Osteoblast (primary cell): Measurements from ENCODE around the gene C17orf50. TPM values are rescaled to one million over a fixed set of nuclear protein-coding genes. Genes with fewer than 3 reads are reported as not detected.

Experiments
- DNase-seq: peaks from one replicate; pipeline ENCODE4 v3.0.0; 2011; ENCODE audit warnings: low spot score, mixed read lengths; ENCODE audit not compliant: insufficient read length; ENCODE audit errors: missing footprints
- H2AFZ ChIP-seq: 2 replicates; pipeline ENCODE4 v1.6.0; 2011; ENCODE audit warnings: mild to moderate bottlenecking, low read length
- H3K27ac ChIP-seq: 2 replicates; pipeline ENCODE4 v1.5.1; 2011; ENCODE audit warnings: mild to moderate bottlenecking, low read depth, low read length, moderate library complexity
- H3K27me3 ChIP-seq: 2 replicates; pipeline ENCODE4 v1.6.0; 2012; ENCODE audit warnings: mild to moderate bottlenecking, control low read depth, inconsistent platforms, low read length, moderate library complexity; ENCODE audit not compliant: insufficient read depth
- H3K36me3 ChIP-seq: 2 replicates; pipeline ENCODE4 v1.5.1; 2011; ENCODE audit warnings: mild to moderate bottlenecking, low read length, control low read depth, moderate library complexity; ENCODE audit not compliant: insufficient read depth
- H3K4me1 ChIP-seq: 2 replicates; pipeline ENCODE4 v1.5.1; 2011; ENCODE audit warnings: mild to moderate bottlenecking, low read length, control low read depth, moderate library complexity; ENCODE audit not compliant: insufficient read depth
- H3K4me2 ChIP-seq: 2 replicates; pipeline ENCODE4 v1.6.0; 2011; ENCODE audit warnings: mild to moderate bottlenecking, low read length; ENCODE audit not compliant: insufficient read depth
- H3K4me3 ChIP-seq: fragments of 200-600 bp; sonication (generic); 3 replicates; pipeline ENCODE4 v1.5.1; 2012; ENCODE audit warnings: mild to moderate bottlenecking, low read length, inconsistent platforms; ENCODE audit not compliant: insufficient read depth
- H3K79me2 ChIP-seq: 2 replicates; pipeline ENCODE4 v1.6.0; 2012; ENCODE audit warnings: mild to moderate bottlenecking, low read length, control low read depth, inconsistent platforms; ENCODE audit not compliant: insufficient read depth
- H3K9me3 ChIP-seq: 2 replicates; pipeline ENCODE4 v1.5.1; 2011; ENCODE audit warnings: low read depth, low read length, control low read depth
- H4K20me1 ChIP-seq: 2 replicates; pipeline ENCODE4 v1.6.0; 2012; ENCODE audit warnings: mild to moderate bottlenecking, low read length, control low read depth; ENCODE audit not compliant: insufficient read depth
- CTCF ChIP-seq: IDR thresholded peaks from 2 replicates; pipeline ENCODE4 v1.5.1; 2011; ENCODE audit warnings: mild to moderate bottlenecking, low read depth, low read length, moderate library complexity; ENCODE audit errors: extremely low read depth
- total RNA-seq: library from RNA; depleted of rRNA; stranded (reverse); fragments of >200 nt; gene quantifications from 2 replicates; pipeline ENCODE4 v1.2.3, GENCODE V29; 2012

C17orf50 gene
- total RNA-seq, 1 donor = not detected

DNA sequence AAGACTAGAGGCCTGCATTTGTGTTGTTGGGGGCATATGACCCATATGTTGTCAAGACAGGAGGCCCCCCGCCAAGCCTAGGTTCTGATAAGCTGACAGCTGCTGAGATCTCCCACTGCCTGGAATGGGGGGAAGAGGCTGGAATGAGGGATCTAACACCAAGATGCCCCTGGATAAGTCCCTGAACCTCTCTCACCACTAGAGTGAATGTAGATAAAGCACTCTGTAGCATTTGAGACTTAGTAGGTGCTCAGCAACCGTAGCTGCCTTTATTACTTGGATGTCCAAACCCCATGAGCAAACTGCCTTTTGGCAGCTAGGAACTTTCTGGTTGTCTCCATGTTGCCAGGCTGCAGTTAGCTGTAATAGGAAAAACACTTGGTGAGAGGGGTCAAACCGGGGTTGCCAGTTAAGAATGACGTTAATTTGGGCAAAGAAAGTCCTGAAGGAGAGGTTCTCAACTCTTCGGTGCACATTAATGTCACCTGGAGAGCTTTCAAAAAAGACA, 33.7 kb upstream of the C17orf50 start:
- peak overlapping the region; percentile 44 for H3K4me2 ChIP-seq
- peaks cover 30% of the 10 kb centered on the region for H3K4me1 ChIP-seq
- H3K36me3 ChIP-seq = peaks cover 14% of the 10 kb centered on the region
- H2AFZ ChIP-seq = no peak overlapping the region
- no peak overlapping the region for H3K4me3 ChIP-seq
- no peaks in the 10 kb centered on the region for H3K27me3 ChIP-seq
- peak overlapping the region; percentile 87 for H3K27ac ChIP-seq
- H3K79me2 ChIP-seq = no peaks in the 10 kb centered on the region
- DNase-seq = no peak
- H4K20me1 ChIP-seq = no peaks in the 10 kb centered on the region
- TF ChIP-seq CTCF = no peak
- no peaks in the 10 kb centered on the region for H3K9me3 ChIP-seq

DNA sequence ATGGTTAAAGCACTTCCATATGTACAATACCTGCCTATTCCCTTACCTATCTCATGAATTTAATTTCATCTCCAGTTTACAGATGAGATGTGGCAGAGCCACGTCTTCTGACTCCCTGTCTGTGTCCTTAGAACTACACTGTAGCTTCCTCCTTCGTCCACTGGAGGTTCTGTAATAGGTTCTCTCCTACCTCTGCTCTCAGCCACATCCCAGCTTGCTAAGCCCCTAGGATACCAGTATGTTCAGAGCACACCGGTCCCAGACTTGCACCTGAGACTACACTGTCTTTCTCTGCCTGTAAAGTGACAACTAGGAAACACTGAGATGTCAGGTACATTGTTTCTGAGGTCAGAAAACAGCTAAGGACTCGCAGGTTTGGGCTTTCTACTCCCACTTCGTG, 33.1 kb upstream of the C17orf50 start:
- no peak overlapping the region for H2AFZ ChIP-seq
- H3K27me3 ChIP-seq = no peaks in the 10 kb centered on the region
- no peak for TF ChIP-seq CTCF
- H4K20me1 ChIP-seq = peaks cover 5% of the 10 kb centered on the region
- no peaks in the 10 kb centered on the region for H3K79me2 ChIP-seq
- H3K36me3 ChIP-seq = peaks cover 14% of the 10 kb centered on the region
- peak overlapping the region; percentile 87 for H3K27ac ChIP-seq
- no peaks in the 10 kb centered on the region for H3K9me3 ChIP-seq
- peaks cover 30% of the 10 kb centered on the region for H3K4me1 ChIP-seq
- H3K4me2 ChIP-seq = no peak overlapping the region
- H3K4me3 ChIP-seq = no peak overlapping the region
- no peak for DNase-seq

DNA sequence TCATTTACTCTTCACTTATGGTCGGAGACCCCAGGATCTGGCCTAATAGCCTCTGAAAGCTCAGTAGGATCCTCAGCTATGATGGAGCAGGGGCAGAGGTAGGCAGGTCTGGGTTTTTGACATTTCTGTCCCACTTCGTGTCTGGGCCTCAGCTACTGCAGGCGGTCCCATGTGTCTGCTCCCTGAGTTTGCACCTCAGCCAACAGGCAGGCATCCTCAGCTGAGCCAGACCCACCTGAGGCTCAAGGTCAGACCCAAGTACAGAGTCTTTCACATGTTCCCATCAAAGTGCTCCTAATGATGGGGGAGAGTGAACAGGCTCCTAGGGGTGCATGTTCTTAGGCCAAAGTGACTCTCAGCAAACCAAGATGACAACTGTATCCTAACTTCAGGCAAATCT, 32.1 kb upstream of the C17orf50 start:
- H3K4me1 ChIP-seq = peaks cover 30% of the 10 kb centered on the region
- no peaks in the 10 kb centered on the region for H3K9me3 ChIP-seq
- no peak overlapping the region for H3K27ac ChIP-seq
- DNase-seq = no peak
- no peak overlapping the region for H3K4me3 ChIP-seq
- H2AFZ ChIP-seq = no peak overlapping the region
- no peaks in the 10 kb centered on the region for H3K27me3 ChIP-seq
- peaks cover 5% of the 10 kb centered on the region for H4K20me1 ChIP-seq
- H3K36me3 ChIP-seq = peaks cover 10% of the 10 kb centered on the region
- no peaks in the 10 kb centered on the region for H3K79me2 ChIP-seq
- no peak overlapping the region for H3K4me2 ChIP-seq
- TF ChIP-seq CTCF = no peak

GRCh38 chr17:35729405-35729833, 31.3 kb upstream of the C17orf50 start:
- no peaks in the 10 kb centered on the region for H3K79me2 ChIP-seq
- H4K20me1 ChIP-seq = peaks cover 5% of the 10 kb centered on the region
- peaks cover 2% of the 10 kb centered on the region for H3K36me3 ChIP-seq
- no peak overlapping the region for H3K4me3 ChIP-seq
- no peak overlapping the region for H2AFZ ChIP-seq
- no peaks in the 10 kb centered on the region for H3K27me3 ChIP-seq
- TF ChIP-seq CTCF = no peak
- no peaks in the 10 kb centered on the region for H3K9me3 ChIP-seq
- no peak overlapping the region for H3K27ac ChIP-seq
- H3K4me2 ChIP-seq = no peak overlapping the region
- DNase-seq = no peak
- H3K4me1 ChIP-seq = peaks cover 30% of the 10 kb centered on the region
